Upper lobe of left lung (tissue), 4 donors: Measurements from ENCODE around the gene C17orf50.

Source experiments
- EP300 ChIP-seq, 4 donors: sonication (generic); formaldehyde crosslinking; IDR thresholded peaks; one replicate each; pipeline ENCODE4 v1.5.1; 2017; ENCODE audit warnings: antibody characterized with exemption in 4 of 4, control low read depth in 2 of 4
- POLR2A ChIP-seq, 4 donors: fragments of 450-650 bp; IDR thresholded peaks; one replicate each; pipeline ENCODE4 v1.5.1; 2016 to 2017; ENCODE audit warnings: antibody characterized with exemption in 4 of 4, mild to moderate bottlenecking in 2 of 4
- POLR2AphosphoS5 ChIP-seq, 2 donors: sonication (generic); formaldehyde crosslinking; IDR thresholded peaks; one replicate each; pipeline ENCODE4 v1.5.1; 2017; ENCODE audit warnings: antibody characterized with exemption in 2 of 2
- TF ChIP-seq, protein P1 (sequence below), 6 experiments: fragments of 450-650 bp in 4 of 6; fragments of 200-600 bp in 2 of 6; sonication (generic) in 2 of 6; IDR thresholded peaks; one replicate each; pipeline ENCODE4 v1.5.1; 2016 to 2019; ENCODE audit warnings: antibody characterized with exemption in 6 of 6

DNA sequence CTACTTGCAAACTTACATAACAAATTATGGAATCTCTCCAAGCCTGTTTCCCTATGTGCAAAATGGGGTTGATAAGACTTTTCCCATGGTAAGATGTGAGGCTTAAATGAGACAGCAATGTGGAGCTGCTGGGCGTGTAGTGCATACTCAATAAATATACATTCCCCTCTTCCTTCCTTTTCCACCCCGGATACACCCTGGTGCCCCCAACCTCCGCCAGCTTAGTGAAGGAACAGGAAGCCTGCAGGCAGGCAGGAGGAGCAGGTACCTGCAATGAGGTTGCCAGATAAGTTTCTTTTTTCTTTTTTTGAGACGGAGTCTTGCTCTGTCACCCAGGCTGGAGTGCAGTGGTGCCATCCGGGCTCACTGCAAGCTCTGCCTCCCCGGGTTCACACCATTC, 14.9 kb downstream of the C17orf50 start:
- TF ChIP-seq, protein P1, sequence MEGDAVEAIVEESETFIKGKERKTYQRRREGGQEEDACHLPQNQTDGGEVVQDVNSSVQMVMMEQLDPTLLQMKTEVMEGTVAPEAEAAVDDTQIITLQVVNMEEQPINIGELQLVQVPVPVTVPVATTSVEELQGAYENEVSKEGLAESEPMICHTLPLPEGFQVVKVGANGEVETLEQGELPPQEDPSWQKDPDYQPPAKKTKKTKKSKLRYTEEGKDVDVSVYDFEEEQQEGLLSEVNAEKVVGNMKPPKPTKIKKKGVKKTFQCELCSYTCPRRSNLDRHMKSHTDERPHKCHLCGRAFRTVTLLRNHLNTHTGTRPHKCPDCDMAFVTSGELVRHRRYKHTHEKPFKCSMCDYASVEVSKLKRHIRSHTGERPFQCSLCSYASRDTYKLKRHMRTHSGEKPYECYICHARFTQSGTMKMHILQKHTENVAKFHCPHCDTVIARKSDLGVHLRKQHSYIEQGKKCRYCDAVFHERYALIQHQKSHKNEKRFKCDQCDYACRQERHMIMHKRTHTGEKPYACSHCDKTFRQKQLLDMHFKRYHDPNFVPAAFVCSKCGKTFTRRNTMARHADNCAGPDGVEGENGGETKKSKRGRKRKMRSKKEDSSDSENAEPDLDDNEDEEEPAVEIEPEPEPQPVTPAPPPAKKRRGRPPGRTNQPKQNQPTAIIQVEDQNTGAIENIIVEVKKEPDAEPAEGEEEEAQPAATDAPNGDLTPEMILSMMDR (IDR thresholded peaks at IDR 0.05): no peak
- TF ChIP-seq POLR2A (IDR thresholded peaks at IDR 0.05) (no peak), POLR2AphosphoS5 (IDR thresholded peaks at IDR 0.05) (no peak), EP300 (IDR thresholded peaks at IDR 0.05) (no peak)
